Naive B cell (primary cell): ENCODE results near the gene HAPSTR1. TPM values are rescaled to one million over a fixed set of nuclear protein-coding genes. Genes with fewer than 3 reads are reported as not detected.
A peak's percentile ranks its signal among the peaks of the same experiment; 100 is the strongest.
"Not testable (repeated sequence)": the region's sequence is repeated elsewhere in the genome, so short reads cannot be mapped to it uniquely, and the experiment has no call there.

Source experiments
- ATAC-seq, 2 donors: fragments of 150-1000 bp; cut with Tn5 transposase; 2 replicates each; pipeline ENCODE4 v1.10.0; 2021; ENCODE audit warnings: low read depth in 2 of 2, mild to moderate bottlenecking in 2 of 2, moderate library complexity in 2 of 2
- DNase-seq: peaks from one replicate; pipeline ENCODE4 v3.0.0; 2022
- H3K27ac Mint-ChIP-seq, 6 donors: one replicate each; pipeline ENCODE4 v1.8.0; 2020 to 2022; ENCODE audit warnings: mild to moderate bottlenecking in 6 of 6, mixed read lengths in 6 of 6, moderate library complexity in 5 of 6, inconsistent platforms in 2 of 6
- H3K27me3 Mint-ChIP-seq, 3 donors: one replicate each; pipeline ENCODE4 v1.8.0; 2021 to 2022; ENCODE audit warnings: mixed read lengths in 3 of 3, mild to moderate bottlenecking in 1 of 3
- H3K36me3 Mint-ChIP-seq, 2 donors: one replicate each; pipeline ENCODE4 v1.8.0; 2020 to 2022; ENCODE audit warnings: mixed read lengths in 2 of 2, inconsistent platforms in 1 of 2, mild to moderate bottlenecking in 1 of 2
- H3K4me1 Mint-ChIP-seq, 3 donors: one replicate each; pipeline ENCODE4 v1.8.0; 2020 to 2022; ENCODE audit warnings: mixed read lengths in 3 of 3, inconsistent platforms in 1 of 3, mild to moderate bottlenecking in 1 of 3, moderate library complexity in 1 of 3
- H3K4me3 Mint-ChIP-seq, 8 donors: one replicate each; pipeline ENCODE4 v1.8.0; 2020 to 2022; ENCODE audit warnings: mild to moderate bottlenecking in 8 of 8, mixed read lengths in 8 of 8, moderate library complexity in 8 of 8, inconsistent platforms in 2 of 8
- H3K9me3 Mint-ChIP-seq, 7 donors: one replicate each; pipeline ENCODE4 v1.8.0; 2020 to 2022; ENCODE audit warnings: mixed read lengths in 7 of 7, mild to moderate bottlenecking in 5 of 7, inconsistent platforms in 2 of 7, moderate library complexity in 1 of 7
- polyA plus RNA-seq, 6 donors: library from polyadenylated mRNA; unstranded; fragments of 300-500 nt; fragmentation: Illumina TruSeq; gene quantifications; one replicate each; pipeline ENCODE4 v1.2.3, GENCODE V29; 2021; ENCODE audit warnings: low read depth in 6 of 6

Gene HAPSTR1
- polyA plus RNA-seq, 6 donors from 2014 or later = 10.1 to 24.8 (median 14.5) TPM

- peaks cover 0 to 12% of the 10 kb centered on the region in 2 donors for H3K36me3 Mint-ChIP-seq
- H3K9me3 Mint-ChIP-seq = peaks cover 0 to 14% (median 7%) of the 10 kb centered on the region in 7 donors
- peak overlapping the region in 7 of 8 donors; percentile 3 to 78 (median 59) for H3K4me3 Mint-ChIP-seq
- ATAC-seq (peak; percentile 95 to 96), DNase-seq (peak; percentile 60)
- peak overlapping the region; percentile 36 to 94 (median 82) for H3K27ac Mint-ChIP-seq
- peaks cover 16 to 29% (median 19%) of the 10 kb centered on the region in 3 donors for H3K4me1 Mint-ChIP-seq
- H3K27me3 Mint-ChIP-seq = not testable (repeated sequence)
Observed at GRCh38 chr16:9078467-9079429, 12.7 kb upstream of the HAPSTR1 start.

GRCh38 chr16:9079430-9079812 is 12.0 kb upstream of the HAPSTR1 start:
- Mint-ChIP-seq H3K27ac (peak overlapping the region in 3 of 6 donors; percentile 50 to 71 (median 61)), H3K36me3 (peaks cover 0 to 12% of the 10 kb centered on the region in 2 donors), H3K9me3 (peaks cover 0 to 14% (median 7%) of the 10 kb centered on the region in 7 donors), H3K4me1 (peaks cover 16 to 29% (median 19%) of the 10 kb centered on the region in 3 donors), H3K4me3 (no peak overlapping the region), H3K27me3 (no peaks in the 10 kb centered on the region)
- DNase-seq (no peak), ATAC-seq (no peak)

GRCh38 chr16:9081158-9081557 is 10.3 kb upstream of the HAPSTR1 start:
- Mint-ChIP-seq H3K4me1 (peaks cover 16 to 26% (median 19%) of the 10 kb centered on the region in 3 donors), H3K27ac (peak overlapping the region in 1 of 6 donors; percentile 47), H3K9me3 (peaks cover 0 to 14% (median 7%) of the 10 kb centered on the region in 7 donors), H3K4me3 (no peak overlapping the region), H3K36me3 (peaks cover 0 to 12% of the 10 kb centered on the region in 2 donors), H3K27me3 (no peaks in the 10 kb centered on the region)
- ATAC-seq (no peak), DNase-seq (no peak)

GRCh38 chr16:9081843-9082242 is 9.6 kb upstream of the HAPSTR1 start:
- Mint-ChIP-seq H3K27me3 (no peaks in the 10 kb centered on the region), H3K36me3 (peaks cover 0 to 12% of the 10 kb centered on the region in 2 donors), H3K9me3 (peaks cover 0 to 14% (median 7%) of the 10 kb centered on the region in 7 donors), H3K4me1 (peaks cover 11 to 22% (median 16%) of the 10 kb centered on the region in 3 donors), H3K27ac (no peak overlapping the region), H3K4me3 (no peak overlapping the region)
- DNase-seq (no peak), ATAC-seq (no peak)

- Mint-ChIP-seq H3K4me1 (peaks cover 11 to 17% (median 11%) of the 10 kb centered on the region in 3 donors), H3K27ac (peak overlapping the region in 1 of 6 donors; percentile 16), H3K36me3 (peaks cover 0 to 11% of the 10 kb centered on the region in 2 donors), H3K27me3 (no peaks in the 10 kb centered on the region), H3K9me3 (peaks cover 0 to 13% (median 6%) of the 10 kb centered on the region in 7 donors), H3K4me3 (no peak overlapping the region)
- ATAC-seq (no peak), DNase-seq (no peak)
Observed at GRCh38 chr16:9082422-9082821, 9.0 kb upstream of the HAPSTR1 start.

GRCh38 chr16:9087733-9088132 is 3.7 kb upstream of the HAPSTR1 start:
- H3K36me3 Mint-ChIP-seq, H3K4me3 Mint-ChIP-seq, ATAC-seq, H3K27me3 Mint-ChIP-seq, DNase-seq, H3K27ac Mint-ChIP-seq, H3K9me3 Mint-ChIP-seq: not testable (repeated sequence)
- H3K4me1 Mint-ChIP-seq = peaks cover 9 to 22% (median 10%) of the 10 kb centered on the region in 3 donors

- H3K27me3 Mint-ChIP-seq = no peaks in the 10 kb centered on the region
- ATAC-seq = no peak
- peak overlapping the region in 4 of 8 donors; percentile 10 to 80 (median 46) for H3K4me3 Mint-ChIP-seq
- no peak for DNase-seq
- H3K36me3 Mint-ChIP-seq = peaks cover 0 to 8% of the 10 kb centered on the region in 2 donors
- peaks cover 18 to 33% (median 20%) of the 10 kb centered on the region in 3 donors for H3K4me1 Mint-ChIP-seq
- peak overlapping the region in 3 of 6 donors; percentile 7 to 59 (median 33) for H3K27ac Mint-ChIP-seq
- no peaks in the 10 kb centered on the region for H3K9me3 Mint-ChIP-seq
Observed at GRCh38 chr16:9088848-9089247, 2.6 kb upstream of the HAPSTR1 start.

GRCh38 chr16:9089660-9090059 is 1.8 kb upstream of the HAPSTR1 start:
- ATAC-seq = no peak
- DNase-seq = no peak
- no peaks in the 10 kb centered on the region for H3K27me3 Mint-ChIP-seq
- no peaks in the 10 kb centered on the region for H3K9me3 Mint-ChIP-seq
- H3K36me3 Mint-ChIP-seq = peaks cover 0 to 8% of the 10 kb centered on the region in 2 donors
- peaks cover 25 to 40% (median 27%) of the 10 kb centered on the region in 3 donors for H3K4me1 Mint-ChIP-seq
- H3K27ac Mint-ChIP-seq = peak overlapping the region; percentile 61 to 97 (median 83)
- H3K4me3 Mint-ChIP-seq = peak overlapping the region; percentile 80 to 94 (median 90)

- H3K9me3 Mint-ChIP-seq = no peaks in the 10 kb centered on the region
- no peaks in the 10 kb centered on the region for H3K27me3 Mint-ChIP-seq
- H3K4me3 Mint-ChIP-seq = peak overlapping the region; percentile 80 to 95 (median 93)
- H3K36me3 Mint-ChIP-seq = peaks cover 0 to 8% of the 10 kb centered on the region in 2 donors
- ATAC-seq = no peak
- peak; percentile 57 for DNase-seq
- H3K27ac Mint-ChIP-seq = peak overlapping the region; percentile 94 to 99 (median 97)
- H3K4me1 Mint-ChIP-seq = peaks cover 26 to 46% (median 33%) of the 10 kb centered on the region in 3 donors
Observed at GRCh38 chr16:9090101-9090959, 1.1 kb upstream of the HAPSTR1 start.

- no peaks in the 10 kb centered on the region for H3K27me3 Mint-ChIP-seq
- peak; percentile 6 to 7 for ATAC-seq
- peak overlapping the region; percentile 65 to 94 (median 78) for H3K4me3 Mint-ChIP-seq
- peaks cover 7 to 8% of the 10 kb centered on the region in 2 donors for H3K36me3 Mint-ChIP-seq
- no peaks in the 10 kb centered on the region for H3K9me3 Mint-ChIP-seq
- peaks cover 37 to 58% (median 44%) of the 10 kb centered on the region in 3 donors for H3K4me1 Mint-ChIP-seq
- H3K27ac Mint-ChIP-seq = peak overlapping the region in 2 of 6 donors; percentile 75 to 97
- peak; percentile 53 for DNase-seq
Observed at GRCh38 chr16:9091867-9092281, 430 bp downstream of the HAPSTR1 start.

GRCh38 chr16:9092282-9092977 is 986 bp downstream of the HAPSTR1 start:
- no peaks in the 10 kb centered on the region for H3K27me3 Mint-ChIP-seq
- peak; percentile 3 to 4 for ATAC-seq
- DNase-seq = peak; percentile 57
- no peaks in the 10 kb centered on the region for H3K9me3 Mint-ChIP-seq
- peaks cover 39 to 64% (median 45%) of the 10 kb centered on the region in 3 donors for H3K4me1 Mint-ChIP-seq
- peak overlapping the region; percentile 97 to 100 (median 99) for H3K27ac Mint-ChIP-seq
- H3K36me3 Mint-ChIP-seq = peaks cover 7 to 8% of the 10 kb centered on the region in 2 donors
- peak overlapping the region; percentile 93 to 100 (median 98) for H3K4me3 Mint-ChIP-seq

- peaks cover 44 to 67% (median 51%) of the 10 kb centered on the region in 3 donors for H3K4me1 Mint-ChIP-seq
- H3K27me3 Mint-ChIP-seq = no peaks in the 10 kb centered on the region
- no peak for ATAC-seq
- peak overlapping the region; percentile 97 to 100 (median 99) for H3K27ac Mint-ChIP-seq
- H3K36me3 Mint-ChIP-seq = peaks cover 7 to 8% of the 10 kb centered on the region in 2 donors
- H3K9me3 Mint-ChIP-seq = no peaks in the 10 kb centered on the region
- peak overlapping the region; percentile 93 to 100 (median 98) for H3K4me3 Mint-ChIP-seq
- DNase-seq = no peak
Observed at GRCh38 chr16:9092978-9093344, 1.5 kb downstream of the HAPSTR1 start.
